Measurements from ENCODE around the gene ZMYND12.

- TF ChIP-seq CTCF (IDR thresholded peaks at IDR 0.05) (no peak), POLR2AphosphoS5 (IDR thresholded peaks at IDR 0.05; ENCODE audit: low read depth, low read length) (no peak), YY1 (IDR thresholded peaks at IDR 0.05; ENCODE audit: low read depth) (no peak), NRF1 (IDR thresholded peaks at IDR 0.05; ENCODE audit: low read depth, low read length) (no peak), SIN3A (IDR thresholded peaks at IDR 0.05; ENCODE audit: borderline replicate concordance, low read depth, low read length) (no peak), EP300 (IDR thresholded peaks at IDR 0.05; ENCODE audit: borderline replicate concordance in 1 of 2, low read depth in 1 of 2, low read length in 1 of 2) (no peak), TCF12 (IDR thresholded peaks at IDR 0.05) (no peak), JUND (IDR thresholded peaks at IDR 0.05) (no peak), USF1 (IDR thresholded peaks at IDR 0.05; ENCODE audit: borderline replicate concordance, low read depth) (no peak), RFX5 (IDR thresholded peaks at IDR 0.05; ENCODE audit: low read length) (no peak)
Measured at GRCh38 chr1:42476605-42477004, 20.8 kb upstream of the ZMYND12 start.

All from SK-N-SH (cell line).